GM18868 (cell line): ENCODE data around the gene ENPP6.
"Not testable (repeated sequence)": the region's sequence is repeated elsewhere in the genome, so short reads cannot be mapped to it uniquely, and the experiment has no call there.

Experiments
- ATAC-seq: cut with Tn5 transposase; IDR thresholded peaks from one replicate; pipeline ENCODE4 v1.9.1; 2021; ENCODE audit warnings: mild to moderate bottlenecking, moderate library complexity; ENCODE audit not compliant: unreplicated experiment

The ENPP6 gene

DNA sequence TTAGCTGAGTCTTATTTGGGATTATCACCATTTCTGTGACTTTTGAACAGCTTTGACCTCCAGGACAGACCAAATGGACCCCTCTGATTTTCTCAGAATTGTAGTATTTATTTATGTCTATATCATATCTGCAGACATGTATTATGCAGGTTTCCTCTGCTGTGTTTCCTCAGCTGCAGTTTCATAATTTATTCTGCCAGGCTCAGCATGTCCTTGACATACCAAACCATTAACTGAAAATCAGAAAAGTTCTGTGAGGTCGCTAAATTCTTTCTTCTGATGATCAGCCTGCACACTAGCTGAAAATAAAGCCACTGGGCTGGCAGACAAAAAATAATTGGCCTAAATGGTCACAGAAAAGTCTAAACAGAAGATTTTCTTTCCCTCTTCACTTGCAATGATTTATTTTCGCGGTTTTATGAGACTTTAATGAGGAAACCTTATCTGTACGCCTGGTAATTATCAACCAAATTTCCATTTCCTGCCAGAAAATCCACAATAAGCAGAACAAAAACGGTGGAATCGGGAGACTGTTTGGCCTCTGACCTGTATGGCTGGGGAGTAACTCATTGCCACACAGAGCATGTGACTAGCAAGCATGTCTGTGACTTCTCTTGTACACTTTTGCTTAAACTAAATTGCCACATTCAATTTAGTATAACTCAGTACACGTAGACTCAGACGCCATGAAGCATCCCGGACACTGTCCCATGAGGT, 150.9 kb downstream of the ENPP6 start:
- no peak for ATAC-seq

DNA sequence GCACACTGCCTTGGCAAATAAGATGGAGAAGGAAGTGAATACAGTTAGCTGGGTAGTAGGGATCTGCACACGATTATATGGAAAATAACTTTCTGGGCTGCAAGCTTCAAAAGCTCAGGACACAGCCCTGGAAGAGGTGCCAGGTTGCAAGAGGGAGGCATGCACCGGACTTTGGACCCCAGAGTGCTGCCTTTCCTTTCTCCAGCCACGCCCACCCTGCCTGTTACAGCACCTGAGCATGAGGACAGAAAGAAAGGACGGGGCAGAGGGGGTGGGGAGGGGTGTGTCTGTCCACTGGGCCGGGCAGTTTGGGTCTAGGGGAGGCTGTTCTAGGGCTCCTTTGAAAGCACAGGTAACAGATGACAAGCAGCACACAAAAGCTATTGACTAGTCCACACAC, 152.8 kb downstream of the ENPP6 start:
- ATAC-seq = no peak

DNA sequence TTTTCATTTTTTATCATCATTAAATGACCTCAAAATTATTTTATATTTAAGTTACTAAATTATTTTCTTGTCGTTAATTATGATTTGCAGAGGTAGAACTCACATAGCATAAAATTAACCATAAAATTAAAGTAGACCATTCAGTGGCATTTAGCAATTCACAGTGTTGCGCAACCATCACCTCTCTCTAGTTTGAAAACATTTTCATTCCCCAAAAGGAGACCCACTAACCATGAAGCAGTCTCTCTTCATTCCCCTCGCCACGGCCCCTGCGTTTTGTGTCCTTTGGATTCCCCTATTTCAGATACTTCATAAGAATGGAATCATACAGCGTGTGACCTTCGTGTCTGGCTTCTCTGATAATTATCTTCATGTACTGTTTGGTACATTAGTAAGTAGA, 154.9 kb downstream of the ENPP6 start:
- no peak for ATAC-seq

DNA sequence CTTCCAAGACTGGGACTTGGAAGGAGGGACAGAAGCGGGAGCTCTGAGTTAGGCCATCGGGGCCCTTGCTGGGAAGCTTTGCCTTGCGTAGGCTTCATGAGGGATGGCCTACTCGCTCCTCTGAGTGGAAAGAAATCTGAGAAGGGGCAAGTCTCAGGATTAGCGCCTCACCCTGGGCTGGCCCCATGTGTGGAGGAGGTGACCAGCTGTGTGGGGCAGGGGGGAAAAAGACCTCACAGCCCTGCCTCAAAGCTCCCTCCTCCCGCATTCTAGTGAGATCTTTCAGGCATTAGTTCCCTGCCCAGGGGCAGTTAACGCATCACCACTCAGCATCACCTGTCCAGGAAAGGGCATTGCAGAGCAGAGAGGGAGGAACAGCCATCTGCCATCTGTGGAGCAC, 156.1 kb downstream of the ENPP6 start:
- ATAC-seq = no peak

DNA sequence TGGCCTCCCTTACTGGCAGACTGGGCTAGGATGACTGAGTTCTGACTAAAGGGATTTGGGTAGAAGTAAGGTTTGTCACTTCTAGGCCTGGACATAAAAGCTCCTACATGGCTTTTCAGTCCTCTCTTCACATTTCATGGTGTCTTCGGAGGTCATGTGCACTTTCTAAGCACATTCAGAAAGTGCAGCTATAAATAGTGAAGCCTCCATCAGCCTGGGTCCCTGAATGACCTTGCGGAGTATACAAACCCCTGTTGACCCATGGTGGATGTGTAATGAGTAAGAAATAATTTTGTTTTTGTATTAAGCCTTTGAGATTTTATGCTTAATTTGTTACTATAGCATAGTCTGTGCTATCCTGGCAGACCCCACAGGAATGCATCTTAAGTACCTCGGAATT, 158.6 kb downstream of the ENPP6 start:
- no peak for ATAC-seq

DNA sequence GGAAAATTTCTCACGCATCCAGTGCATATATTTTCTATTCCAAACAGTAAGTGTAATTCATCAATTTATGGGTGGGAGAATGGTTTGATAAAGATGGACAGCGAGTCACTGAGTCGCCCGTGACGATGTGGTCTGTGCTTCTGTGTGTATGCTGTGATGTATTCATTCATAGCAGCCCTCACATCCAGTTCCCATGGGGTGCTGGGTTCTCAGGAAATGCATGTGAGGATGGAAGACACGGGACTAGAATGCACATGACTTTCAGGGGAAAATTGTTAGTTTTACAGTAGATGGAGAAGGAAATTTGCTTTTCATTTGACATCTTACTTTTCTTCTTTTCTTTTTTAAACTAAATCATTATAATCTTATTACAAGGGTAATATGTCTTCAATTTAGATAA, 159.6 kb downstream of the ENPP6 start:
- ATAC-seq = no peak

DNA sequence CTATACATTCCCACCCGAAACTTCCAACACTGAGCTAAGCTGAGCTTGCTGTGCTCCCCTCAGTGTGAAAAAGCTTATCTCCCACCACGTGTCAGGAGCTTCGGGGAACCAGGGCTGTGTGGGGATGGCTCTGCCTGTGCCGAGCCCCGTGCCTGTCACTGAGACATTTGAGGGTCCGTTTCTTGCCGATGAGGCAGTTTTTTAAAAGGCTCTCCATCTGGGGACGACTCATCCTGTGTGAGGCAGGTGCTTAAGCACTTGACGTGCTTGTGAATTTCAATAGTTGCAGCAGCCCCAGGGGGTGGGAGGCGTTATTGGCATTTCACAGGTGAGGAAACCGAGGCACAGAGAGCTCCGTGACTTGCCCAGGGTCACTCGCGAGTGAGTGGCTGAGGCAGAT, 160.8 kb downstream of the ENPP6 start:
- no peak for ATAC-seq

DNA sequence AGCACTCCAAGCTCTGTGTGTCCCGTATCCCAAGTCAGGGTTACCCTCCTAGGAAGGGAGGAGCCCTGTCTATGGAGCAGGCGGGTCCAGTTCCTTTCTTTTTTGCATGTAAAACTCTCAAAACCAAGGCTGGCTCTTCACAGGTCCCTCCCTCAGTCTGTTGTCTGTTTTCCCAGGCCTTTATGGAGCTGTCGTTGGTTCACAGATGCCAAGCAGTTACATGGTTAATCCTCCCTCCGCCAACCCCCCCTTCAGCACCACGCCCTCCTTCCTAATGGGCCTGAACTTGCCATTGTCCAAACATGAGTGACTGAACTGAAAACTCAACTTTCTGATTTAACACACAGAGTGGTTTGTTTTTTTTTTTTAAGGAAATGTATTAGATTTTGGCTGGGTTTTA, 164.2 kb downstream of the ENPP6 start:
- ATAC-seq = no peak

DNA sequence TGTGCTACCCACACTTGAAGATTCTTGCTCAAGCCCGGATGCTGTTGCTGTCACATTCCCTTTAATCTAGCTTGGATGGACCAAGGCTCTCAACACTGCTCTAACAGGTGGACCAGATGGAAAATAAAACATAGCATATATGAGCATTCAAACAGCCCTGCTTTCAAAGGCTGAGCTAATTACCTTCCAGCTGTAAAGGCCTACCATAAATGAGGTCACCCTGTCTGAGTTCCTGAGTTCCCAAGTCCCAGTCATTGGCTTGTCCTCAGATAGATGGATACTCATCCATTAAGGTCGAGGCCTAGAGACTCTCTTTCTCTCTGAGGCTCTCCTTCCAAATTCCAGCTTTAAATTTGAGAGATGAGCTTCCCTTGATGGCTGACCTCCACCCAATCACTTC, 165.1 kb downstream of the ENPP6 start:
- no peak for ATAC-seq

DNA sequence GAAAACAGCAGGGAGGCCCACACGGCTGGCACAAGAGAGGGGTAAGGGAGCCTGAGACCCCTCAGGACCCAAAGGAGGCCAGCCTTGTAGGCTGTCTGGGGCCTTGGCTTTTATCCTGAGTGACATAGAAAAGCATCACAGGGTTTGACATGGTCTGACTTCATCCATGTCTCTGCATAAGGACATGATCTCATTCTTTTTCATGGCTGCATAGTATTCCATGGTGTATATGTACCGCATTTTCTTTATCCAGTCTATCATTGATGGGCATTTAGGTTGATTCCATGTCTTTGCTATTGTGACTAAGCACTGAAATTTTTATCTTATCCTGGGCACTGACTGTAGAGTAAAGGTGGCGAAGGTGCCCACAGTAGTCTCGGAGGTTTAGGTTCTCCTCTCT, 166.4 kb downstream of the ENPP6 start:
- ATAC-seq = not testable (repeated sequence)

DNA sequence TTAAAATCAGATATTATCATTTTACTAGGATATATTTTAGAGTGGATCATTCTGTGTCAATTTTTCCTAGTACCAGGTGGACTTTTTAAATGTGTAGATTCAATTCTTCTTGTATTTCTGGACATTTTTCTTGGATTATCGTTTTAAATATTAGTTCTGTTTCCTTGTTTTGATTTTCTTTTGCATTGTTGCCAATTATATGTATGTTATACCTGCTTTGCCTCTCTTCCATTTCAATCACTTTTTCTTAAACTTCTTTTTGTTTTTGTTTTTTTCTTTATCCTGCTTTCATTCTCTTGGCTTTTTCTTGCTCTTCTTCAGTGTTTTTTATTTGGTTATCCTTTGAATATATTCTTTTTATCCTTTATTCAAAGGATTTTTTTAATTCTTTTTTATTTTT, 171.5 kb downstream of the ENPP6 start:
- no peak for ATAC-seq

DNA sequence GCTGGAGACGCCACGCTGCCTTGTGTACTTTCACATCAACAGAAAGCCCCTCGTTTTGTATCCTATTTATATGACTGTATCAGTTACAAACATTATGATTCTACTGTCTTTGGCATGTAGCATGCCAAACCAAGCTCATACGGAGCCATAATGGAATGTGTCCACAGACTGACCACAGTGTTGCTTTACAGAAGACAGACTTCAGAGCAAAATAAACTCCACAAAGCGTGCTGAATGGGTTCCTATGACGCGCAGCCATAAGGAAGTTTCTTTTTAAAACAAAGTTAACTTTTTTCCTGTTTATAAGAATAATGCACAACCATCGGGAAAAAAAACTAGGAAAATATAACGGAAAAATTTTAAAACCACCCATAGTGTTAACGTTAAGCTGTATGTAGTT, 176.5 kb downstream of the ENPP6 start:
- no peak for ATAC-seq

DNA sequence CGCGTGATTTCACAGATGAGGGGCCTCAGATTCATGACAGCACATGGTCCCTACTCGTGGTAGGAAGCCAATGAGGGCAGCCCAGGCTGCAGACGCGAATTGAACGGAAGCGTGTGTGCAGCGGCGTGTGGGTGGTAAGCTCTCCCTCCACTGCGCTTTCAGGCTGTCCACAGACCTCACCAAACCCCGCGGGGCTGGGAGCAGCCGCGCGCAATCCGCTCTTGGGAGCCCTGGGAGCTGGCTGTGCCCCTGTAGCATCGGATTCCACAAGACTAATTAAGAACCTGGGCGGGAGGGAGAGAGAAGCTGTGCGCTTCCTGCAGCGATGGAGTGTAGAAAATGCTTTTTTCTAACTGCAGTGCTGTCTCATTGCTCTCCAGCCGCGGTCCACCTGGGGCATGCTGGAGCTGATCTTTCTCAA, 177.7 kb downstream of the ENPP6 start:
- ATAC-seq = no peak
